Panc1 (cell line): ENCODE data around the gene KRT15.

ENCODE experiments used
- POLR2AphosphoS5 ChIP-seq: IDR thresholded peaks from 2 replicates; pipeline ENCODE4 v1.6.1; 2012; ENCODE audit warnings: mild to moderate bottlenecking, low read depth, low read length, moderate library complexity
- SIN3A ChIP-seq: IDR thresholded peaks from 2 replicates; pipeline ENCODE4 v1.6.1; 2012; ENCODE audit warnings: low read depth, mild to moderate bottlenecking, low read length, moderate library complexity, borderline replicate concordance; ENCODE audit not compliant: insufficient read depth
- TF ChIP-seq, protein P1 (sequence below): fragments of 450-650 bp; IDR thresholded peaks from 2 replicates; pipeline ENCODE4 v1.5.1; 2017; ENCODE audit warnings: mild to moderate bottlenecking
- TF ChIP-seq, protein P2 (sequence below), 2 experiments: IDR thresholded peaks; 2 replicates each; pipeline ENCODE4 v1.6.1; 2011 to 2012; ENCODE audit warnings: low read depth in 2 of 2, control low read depth in 1 of 2, low read length in 1 of 2, mild to moderate bottlenecking in 1 of 2, moderate library complexity in 1 of 2; ENCODE audit not compliant: insufficient read depth in 1 of 2

DNA sequence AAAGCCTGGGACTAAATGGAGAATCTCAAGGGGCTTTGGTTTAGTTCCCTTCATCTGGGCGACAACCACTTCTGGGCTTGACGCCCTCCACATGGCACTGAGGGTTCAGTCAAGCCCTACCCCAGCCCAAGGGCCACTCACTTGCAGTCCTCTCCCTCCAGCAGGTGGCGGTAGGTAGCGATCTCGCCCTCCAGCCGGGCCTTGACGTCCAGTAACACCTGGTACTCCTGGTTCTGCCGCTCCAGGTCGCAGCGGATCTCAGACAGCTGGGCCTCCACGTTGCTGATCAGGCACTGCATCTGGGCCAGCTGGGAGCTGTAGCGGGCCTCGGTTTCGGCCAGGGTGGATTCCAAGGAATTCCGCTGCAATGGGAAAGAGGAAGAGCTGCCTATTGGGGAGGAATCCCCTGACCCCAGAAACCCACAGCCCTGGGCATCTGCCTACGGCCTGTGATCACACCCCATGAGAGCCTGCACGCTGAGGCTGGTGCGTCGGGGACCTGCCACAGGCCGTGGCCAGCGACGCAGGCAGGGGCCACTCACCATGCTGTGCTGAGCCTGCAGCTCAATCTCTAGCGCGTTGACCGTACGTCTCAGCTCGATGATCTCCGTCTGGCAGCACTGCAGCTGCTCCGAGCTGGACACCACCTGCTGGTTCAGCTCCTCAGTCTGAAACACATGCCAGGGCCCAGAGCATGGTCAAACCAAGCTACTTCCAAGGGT lies 31.7 kb downstream of the KRT15 start:
- TF ChIP-seq, protein P1, sequence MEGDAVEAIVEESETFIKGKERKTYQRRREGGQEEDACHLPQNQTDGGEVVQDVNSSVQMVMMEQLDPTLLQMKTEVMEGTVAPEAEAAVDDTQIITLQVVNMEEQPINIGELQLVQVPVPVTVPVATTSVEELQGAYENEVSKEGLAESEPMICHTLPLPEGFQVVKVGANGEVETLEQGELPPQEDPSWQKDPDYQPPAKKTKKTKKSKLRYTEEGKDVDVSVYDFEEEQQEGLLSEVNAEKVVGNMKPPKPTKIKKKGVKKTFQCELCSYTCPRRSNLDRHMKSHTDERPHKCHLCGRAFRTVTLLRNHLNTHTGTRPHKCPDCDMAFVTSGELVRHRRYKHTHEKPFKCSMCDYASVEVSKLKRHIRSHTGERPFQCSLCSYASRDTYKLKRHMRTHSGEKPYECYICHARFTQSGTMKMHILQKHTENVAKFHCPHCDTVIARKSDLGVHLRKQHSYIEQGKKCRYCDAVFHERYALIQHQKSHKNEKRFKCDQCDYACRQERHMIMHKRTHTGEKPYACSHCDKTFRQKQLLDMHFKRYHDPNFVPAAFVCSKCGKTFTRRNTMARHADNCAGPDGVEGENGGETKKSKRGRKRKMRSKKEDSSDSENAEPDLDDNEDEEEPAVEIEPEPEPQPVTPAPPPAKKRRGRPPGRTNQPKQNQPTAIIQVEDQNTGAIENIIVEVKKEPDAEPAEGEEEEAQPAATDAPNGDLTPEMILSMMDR: no peak
- TF ChIP-seq POLR2AphosphoS5 (no peak), SIN3A (no peak)
- TF ChIP-seq, protein P2, sequence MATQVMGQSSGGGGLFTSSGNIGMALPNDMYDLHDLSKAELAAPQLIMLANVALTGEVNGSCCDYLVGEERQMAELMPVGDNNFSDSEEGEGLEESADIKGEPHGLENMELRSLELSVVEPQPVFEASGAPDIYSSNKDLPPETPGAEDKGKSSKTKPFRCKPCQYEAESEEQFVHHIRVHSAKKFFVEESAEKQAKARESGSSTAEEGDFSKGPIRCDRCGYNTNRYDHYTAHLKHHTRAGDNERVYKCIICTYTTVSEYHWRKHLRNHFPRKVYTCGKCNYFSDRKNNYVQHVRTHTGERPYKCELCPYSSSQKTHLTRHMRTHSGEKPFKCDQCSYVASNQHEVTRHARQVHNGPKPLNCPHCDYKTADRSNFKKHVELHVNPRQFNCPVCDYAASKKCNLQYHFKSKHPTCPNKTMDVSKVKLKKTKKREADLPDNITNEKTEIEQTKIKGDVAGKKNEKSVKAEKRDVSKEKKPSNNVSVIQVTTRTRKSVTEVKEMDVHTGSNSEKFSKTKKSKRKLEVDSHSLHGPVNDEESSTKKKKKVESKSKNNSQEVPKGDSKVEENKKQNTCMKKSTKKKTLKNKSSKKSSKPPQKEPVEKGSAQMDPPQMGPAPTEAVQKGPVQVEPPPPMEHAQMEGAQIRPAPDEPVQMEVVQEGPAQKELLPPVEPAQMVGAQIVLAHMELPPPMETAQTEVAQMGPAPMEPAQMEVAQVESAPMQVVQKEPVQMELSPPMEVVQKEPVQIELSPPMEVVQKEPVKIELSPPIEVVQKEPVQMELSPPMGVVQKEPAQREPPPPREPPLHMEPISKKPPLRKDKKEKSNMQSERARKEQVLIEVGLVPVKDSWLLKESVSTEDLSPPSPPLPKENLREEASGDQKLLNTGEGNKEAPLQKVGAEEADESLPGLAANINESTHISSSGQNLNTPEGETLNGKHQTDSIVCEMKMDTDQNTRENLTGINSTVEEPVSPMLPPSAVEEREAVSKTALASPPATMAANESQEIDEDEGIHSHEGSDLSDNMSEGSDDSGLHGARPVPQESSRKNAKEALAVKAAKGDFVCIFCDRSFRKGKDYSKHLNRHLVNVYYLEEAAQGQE (IDR thresholded peaks at IDR 0.05; ENCODE audit: insufficient read depth in 1 of 2, low read depth in 2 of 2, low read length in 1 of 2): no peak
